ENCODE results near the gene TMEM33. TPM values are rescaled to one million over a fixed set of nuclear protein-coding genes. Genes with fewer than 3 reads are reported as not detected.

The TMEM33 gene
- total and polyA plus RNA-seq, 2 of the 8 experiments (the other 6 are each of a cell fraction or from before 2014, with no cell fraction given) = 72.5 to 94.4 TPM

DNA sequence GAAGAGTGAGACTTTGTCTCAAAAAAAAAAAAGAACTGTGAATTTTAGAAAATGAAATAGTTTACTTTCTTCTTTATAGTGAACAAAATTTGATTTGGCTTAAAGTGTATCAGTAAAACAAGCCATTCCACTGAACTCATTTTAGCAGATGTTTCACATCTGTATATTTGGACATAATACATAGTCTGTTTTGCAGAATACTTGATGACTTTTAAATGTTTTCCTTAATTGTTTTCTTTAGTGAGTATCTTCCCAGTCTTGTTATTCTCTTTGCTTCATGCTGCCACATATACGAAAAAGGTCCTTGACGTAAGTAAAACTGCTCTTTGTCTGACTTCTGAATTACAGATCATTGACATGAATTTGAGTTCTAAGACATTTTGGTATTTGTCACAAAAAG lies 8.3 kb downstream of the TMEM33 start:
- peaks cover 0 to 32% of the 10 kb centered on the region in 2 experiments; a peak in 3 of 4 replicates for H3K79me2 ChIP-seq (ENCODE audit: control insufficient read depth in 1 of 2, insufficient read depth in 2 of 2, low read length in 2 of 2)
- no peak overlapping the region for H3K14ac ChIP-seq (ENCODE audit: insufficient read length)
- H2BK12ac ChIP-seq (ENCODE audit: low read depth, low read length) = no peak overlapping the region
- peaks cover 0 to 2% of the 10 kb centered on the region in 2 experiments for H4K20me1 ChIP-seq (replicated peaks in 1 of 2; ENCODE audit: control insufficient read depth in 1 of 2, insufficient read depth in 2 of 2, low read length in 2 of 2)
- H3K9ac ChIP-seq (replicated peaks in 1 of 4; ENCODE audit: extremely low read depth in 1 of 4, low read depth in 3 of 4, low read length in 3 of 4) = no peak overlapping the region
- H4K5ac ChIP-seq (ENCODE audit: insufficient read length, low read depth, low read length) = no peak overlapping the region
- no peaks in the 10 kb centered on the region for H3K9me3 ChIP-seq (ENCODE audit: insufficient read depth in 2 of 2, low read depth in 1 of 2, low read length in 1 of 2)
- DNase-seq (ENCODE audit: low read depth in 1 of 2, low spot score in 2 of 2) (no peak), FAIRE-seq (peak; percentile 24)
- H3K4me2 ChIP-seq (ENCODE audit: insufficient read depth in 1 of 2, low read depth in 2 of 2, low read length in 2 of 2) = no peak overlapping the region
- no peak overlapping the region for H4K8ac ChIP-seq (ENCODE audit: extremely low read depth, insufficient read depth, low read length)
- H3K4me3 ChIP-seq (ENCODE audit: extremely low read depth in 1 of 4, insufficient read depth in 2 of 4, low read depth in 3 of 4, low read length in 4 of 4) = no peak overlapping the region
- H3K79me1 ChIP-seq (ENCODE audit: low read depth, low read length) = no peaks in the 10 kb centered on the region
- no peak overlapping the region for H2AK5ac ChIP-seq (ENCODE audit: low read depth, low read length)
- no peak overlapping the region for H3K18ac ChIP-seq (ENCODE audit: extremely low read depth, low read length)
- no peak overlapping the region for H2AFZ ChIP-seq (ENCODE audit: low read length)
- no peaks in the 10 kb centered on the region for H3K27me3 ChIP-seq (replicated peaks in 1 of 4; ENCODE audit: control insufficient read depth in 3 of 4, extremely low read depth in 1 of 4, insufficient read depth in 3 of 4, low read length in 3 of 4)
- no peak overlapping the region for H3K56ac ChIP-seq (replicated peaks; ENCODE audit: insufficient read length, low read depth, low read length)
- H3K23ac ChIP-seq (ENCODE audit: insufficient read length) = no peak overlapping the region
- ChIA-PET CTCF (ENCODE audit: partially characterized antibody) (no interaction called here), POLR2A (ENCODE audit: partially characterized antibody) (no interaction called here)
- H2BK120ac ChIP-seq (replicated peaks; ENCODE audit: low read depth, low read length) = no peak overlapping the region
- no peaks in the 10 kb centered on the region for H3K23me2 ChIP-seq (ENCODE audit: low read depth, low read length)
- 94% methylated on average over 2 of the region's 2 CpGs; no CpG with 5 or more reads in 1 of the 2 experiments for WGBS, 2 experiments (ENCODE audit: extremely low coverage in 1 of 2, insufficient coverage in 1 of 2, insufficient read length in 1 of 2, insufficient replicate concordance in 2 of 2, low coverage in 1 of 2, low lambda C conversion rate in 2 of 2, missing lambda C conversion rate in 1 of 2)
- no peak overlapping the region for H3K4ac ChIP-seq (replicated peaks; ENCODE audit: insufficient read length, low read depth, low read length)
- no peak overlapping the region for H2BK20ac ChIP-seq (ENCODE audit: low read length)
- H2BK5ac ChIP-seq (ENCODE audit: low read depth, low read length) = no peak overlapping the region
- no peaks in the 10 kb centered on the region for H3K4me1 ChIP-seq (replicated peaks in 1 of 4; ENCODE audit: control insufficient read depth in 3 of 4, insufficient read depth in 4 of 4, low read length in 3 of 4)
- peaks cover 0 to 74% (median 18%) of the 10 kb centered on the region in 4 experiments; a peak in 6 of 8 replicates for H3K36me3 ChIP-seq (ENCODE audit: control insufficient read depth in 2 of 4, insufficient read depth in 4 of 4, low read length in 3 of 4)
- no peak overlapping the region for H2BK15ac ChIP-seq (ENCODE audit: low read length)
- H4K91ac ChIP-seq (replicated peaks; ENCODE audit: insufficient read length, low read length) = no peak overlapping the region
- H3K27ac ChIP-seq (ENCODE audit: low read depth, low read length) = no peak overlapping the region
- no peak for TF ChIP-seq SP2 (IDR thresholded peaks at IDR 0.05; ENCODE audit: low read length)
- no peak for TF ChIP-seq ASH2L (IDR thresholded peaks at IDR 0.05; ENCODE audit: low read length)
- TF ChIP-seq RNF2 (IDR thresholded peaks at IDR 0.05; ENCODE audit: borderline replicate concordance, low read depth, low read length, missing control alignments, poor library complexity, severe bottlenecking) = no peak
- TF ChIP-seq SRF (IDR thresholded peaks at IDR 0.05; ENCODE audit: low read depth, low read length) = no peak
- no peak for TF ChIP-seq FOSL1 (IDR thresholded peaks at IDR 0.05; ENCODE audit: insufficient read depth, low read depth, low read length)
- TF ChIP-seq BACH1 (IDR thresholded peaks at IDR 0.05; ENCODE audit: low read length) = no peak
- TF ChIP-seq HDAC2 (IDR thresholded peaks at IDR 0.05; ENCODE audit: borderline replicate concordance in 1 of 2, low read depth in 2 of 2, low read length in 2 of 2) = no peak
- no peak for TF ChIP-seq TAF7 (optimal IDR thresholded peaks at IDR 0.05; ENCODE audit: borderline replicate concordance, low read depth, low read length)
- TF ChIP-seq CBX8 (IDR thresholded peaks at IDR 0.05; ENCODE audit: borderline replicate concordance, low read depth, low read length) = no peak
- TF ChIP-seq GABPA (IDR thresholded peaks at IDR 0.05; ENCODE audit: borderline replicate concordance, insufficient read depth, low read length) = no peak
- no peak for TF ChIP-seq NANOG (IDR thresholded peaks at IDR 0.05; ENCODE audit: insufficient read depth, low read depth, low read length, poor library complexity, severe bottlenecking)
- TF ChIP-seq SP1 (IDR thresholded peaks at IDR 0.05; ENCODE audit: low read depth, low read length) = no peak

Measured in H1 (cell line).